Activated B cell treated with CpG ODN at 0.5 μM for 24 hours (primary cell): ENCODE data around the gene MAG. TPM values are rescaled to one million over a fixed set of nuclear protein-coding genes. Genes with fewer than 3 reads are reported as not detected.

Source experiments
- ATAC-seq: fragments of 200-7000 bp; cut with Tn5 transposase; one replicate; pipeline ENCODE4 v1.10.0; 2021; ENCODE audit warnings: low read depth, mild to moderate bottlenecking, moderate library complexity
- CTCF ChIA-PET: fragments of 350-600 bp; sonication (Branson Sonifier 250); formaldehyde crosslinking; loops from one replicate; lab custom pipeline; 2021; ENCODE audit warnings: antibody characterized with exemption; lab: Charles Lee
- POLR2A ChIA-PET: fragments of 350-600 bp; sonication (Branson Sonifier 250); formaldehyde crosslinking; loops from one replicate; lab custom pipeline; 2021; ENCODE audit warnings: antibody characterized with exemption; lab: Charles Lee
- DNase-seq: peaks from one replicate; pipeline ENCODE4 v3.0.0; 2022
- H3K27ac Mint-ChIP-seq: one replicate; pipeline ENCODE4 v1.8.0; 2020; ENCODE audit warnings: mixed read lengths
- H3K27me3 Mint-ChIP-seq: one replicate; pipeline ENCODE4 v1.8.0; 2021; ENCODE audit warnings: mixed read lengths
- H3K36me3 Mint-ChIP-seq: one replicate; pipeline ENCODE4 v1.8.0; 2021; ENCODE audit warnings: low read depth, mixed read lengths
- H3K4me1 Mint-ChIP-seq: one replicate; pipeline ENCODE4 v1.8.0; 2021; ENCODE audit warnings: mixed read lengths
- H3K4me3 Mint-ChIP-seq: one replicate; pipeline ENCODE4 v1.8.0; 2020; ENCODE audit warnings: mild to moderate bottlenecking, mixed read lengths
- H3K9me3 Mint-ChIP-seq: one replicate; pipeline ENCODE4 v1.8.0; 2020; ENCODE audit warnings: mixed read lengths
- intact Hi-C: fragments of 100-400 bp; cut with micrococcal nuclease; formaldehyde crosslinking; loops from one replicate; pipeline ENCODE4 v1.15.1; 2024
- total RNA-seq: library from RNA; stranded (reverse); gene quantifications from 2 replicates; pipeline ENCODE4 v1.2.3, GENCODE V29; 2022
- TF ChIP-seq, protein P1 (sequence below): fragments of 200-600 bp; IDR thresholded peaks from one replicate; pipeline ENCODE4 v1.8.0; 2022; ENCODE audit warnings: antibody characterized with exemption, mild to moderate bottlenecking

The MAG gene
- total RNA-seq, 1 donor from 2014 or later = 0.31 TPM

DNA sequence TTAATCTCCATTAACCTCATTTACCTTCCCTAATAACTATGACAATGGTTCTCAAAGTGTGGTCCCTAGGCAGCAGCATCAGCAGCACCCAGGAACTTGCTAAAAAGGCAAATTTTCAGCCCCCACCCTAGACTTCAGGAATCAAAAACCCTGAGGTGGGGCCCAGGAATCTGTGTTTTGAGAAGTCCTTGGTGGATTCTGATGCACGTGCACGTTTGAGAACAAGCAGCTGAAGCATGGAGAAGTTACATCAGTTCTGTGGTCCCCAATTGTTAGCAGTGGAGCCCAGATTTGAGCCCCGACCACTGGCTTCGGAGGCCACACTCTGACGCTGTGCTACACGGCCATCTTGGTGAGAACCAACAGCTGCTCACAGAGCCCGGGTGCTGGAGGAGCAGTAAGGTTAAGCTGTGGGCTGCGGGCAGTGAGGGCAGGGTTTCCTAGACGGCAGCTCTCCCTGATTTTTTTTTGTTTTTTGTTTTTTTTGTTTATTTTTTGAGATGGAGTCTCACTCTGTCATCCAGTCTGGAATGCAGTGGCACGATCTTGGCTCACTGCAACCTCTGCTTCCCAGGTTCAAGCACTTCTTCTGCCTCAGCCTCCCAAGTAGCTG is 23.0 kb downstream of the MAG start:
- no peaks in the 10 kb centered on the region for H3K27me3 Mint-ChIP-seq
- peak overlapping the region; percentile 50 for H3K27ac Mint-ChIP-seq
- TF ChIP-seq, protein P1, sequence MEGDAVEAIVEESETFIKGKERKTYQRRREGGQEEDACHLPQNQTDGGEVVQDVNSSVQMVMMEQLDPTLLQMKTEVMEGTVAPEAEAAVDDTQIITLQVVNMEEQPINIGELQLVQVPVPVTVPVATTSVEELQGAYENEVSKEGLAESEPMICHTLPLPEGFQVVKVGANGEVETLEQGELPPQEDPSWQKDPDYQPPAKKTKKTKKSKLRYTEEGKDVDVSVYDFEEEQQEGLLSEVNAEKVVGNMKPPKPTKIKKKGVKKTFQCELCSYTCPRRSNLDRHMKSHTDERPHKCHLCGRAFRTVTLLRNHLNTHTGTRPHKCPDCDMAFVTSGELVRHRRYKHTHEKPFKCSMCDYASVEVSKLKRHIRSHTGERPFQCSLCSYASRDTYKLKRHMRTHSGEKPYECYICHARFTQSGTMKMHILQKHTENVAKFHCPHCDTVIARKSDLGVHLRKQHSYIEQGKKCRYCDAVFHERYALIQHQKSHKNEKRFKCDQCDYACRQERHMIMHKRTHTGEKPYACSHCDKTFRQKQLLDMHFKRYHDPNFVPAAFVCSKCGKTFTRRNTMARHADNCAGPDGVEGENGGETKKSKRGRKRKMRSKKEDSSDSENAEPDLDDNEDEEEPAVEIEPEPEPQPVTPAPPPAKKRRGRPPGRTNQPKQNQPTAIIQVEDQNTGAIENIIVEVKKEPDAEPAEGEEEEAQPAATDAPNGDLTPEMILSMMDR = no peak
- intact Hi-C loops = no loop called here
- DNase-seq (no peak), ATAC-seq (no peak)
- no peaks in the 10 kb centered on the region for H3K9me3 Mint-ChIP-seq
- H3K4me1 Mint-ChIP-seq = peaks cover 73% of the 10 kb centered on the region
- no peak overlapping the region for H3K4me3 Mint-ChIP-seq
- CTCF ChIA-PET = interaction anchor here (0.7 to 1.2 kb wide), 5 partner anchors 8 to 180 kb away, joined by 3 to 4 read pairs (median 3); no protein-coding TSS in a partner anchor
- no peaks in the 10 kb centered on the region for H3K36me3 Mint-ChIP-seq
- POLR2A ChIA-PET = interaction anchor here (0.6 to 11.0 kb wide), 3 partner anchors 17 to 287 kb away, joined by 4 to 304 read pairs (median 124); partner anchors contain the start of genes CD22 and FFAR1

- ChIA-PET POLR2A (interaction anchor here (1.0 to 11.0 kb wide), 3 partner anchors 16 to 41 kb away, joined by 3 to 304 read pairs (median 124); partner anchors contain the start of genes CD22 and FFAR1), CTCF (interaction anchor here (0.7 to 1.8 kb wide), 5 partner anchors 9 to 179 kb away, joined by 3 to 4 read pairs (median 4); no protein-coding TSS in a partner anchor)
- intact Hi-C loops = no loop called here
- DNase-seq (no peak), ATAC-seq (no peak)
- Mint-ChIP-seq H3K4me1 (peaks cover 76% of the 10 kb centered on the region), H3K36me3 (no peaks in the 10 kb centered on the region), H3K4me3 (peak overlapping the region; percentile 2), H3K27me3 (no peaks in the 10 kb centered on the region), H3K27ac (no peak overlapping the region), H3K9me3 (no peaks in the 10 kb centered on the region)
- TF ChIP-seq, protein P1 = no peak
Measured at GRCh38 chr19:35315883-35316282, 23.9 kb downstream of the MAG start.

DNA sequence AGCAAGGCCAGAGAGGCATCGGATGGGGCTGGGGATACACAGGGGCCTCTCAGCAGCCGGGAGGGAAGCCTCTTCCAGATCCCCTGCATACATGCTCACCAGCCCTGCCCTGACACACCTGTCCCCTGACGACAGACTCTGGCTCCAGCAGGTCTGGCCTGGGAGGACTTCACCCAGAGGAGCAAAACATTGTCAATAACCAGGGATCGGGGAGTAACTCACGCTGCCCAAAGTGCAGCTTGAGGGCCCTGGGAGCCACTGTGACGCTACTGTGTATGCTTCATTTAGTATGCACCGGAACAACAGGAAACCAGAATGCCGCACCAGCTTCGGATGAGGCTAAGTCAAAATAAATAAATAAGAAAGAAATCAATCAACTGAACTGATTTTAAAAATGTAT is 24.6 kb downstream of the MAG start:
- no peak for DNase-seq
- Mint-ChIP-seq H3K27me3 (no peaks in the 10 kb centered on the region), H3K4me1 (peaks cover 82% of the 10 kb centered on the region), H3K4me3 (peak overlapping the region; percentile 51), H3K27ac (peak overlapping the region; percentile 96), H3K9me3 (no peaks in the 10 kb centered on the region), H3K36me3 (no peaks in the 10 kb centered on the region)
- ChIA-PET CTCF (interaction anchor here (1.2 to 1.8 kb wide), 2 partner anchors 17 to 179 kb away, joined by 3 to 4 read pairs; no protein-coding TSS in a partner anchor), POLR2A (interaction anchor here (0.9 to 11.0 kb wide), 6 partner anchors 10 to 146 kb away, joined by 3 to 304 read pairs (median 5); partner anchors contain the start of genes CD22 and FFAR1)
- intact Hi-C loops = no loop called here
- TF ChIP-seq, protein P1 = no peak
- ATAC-seq = peak; percentile 19

DNA sequence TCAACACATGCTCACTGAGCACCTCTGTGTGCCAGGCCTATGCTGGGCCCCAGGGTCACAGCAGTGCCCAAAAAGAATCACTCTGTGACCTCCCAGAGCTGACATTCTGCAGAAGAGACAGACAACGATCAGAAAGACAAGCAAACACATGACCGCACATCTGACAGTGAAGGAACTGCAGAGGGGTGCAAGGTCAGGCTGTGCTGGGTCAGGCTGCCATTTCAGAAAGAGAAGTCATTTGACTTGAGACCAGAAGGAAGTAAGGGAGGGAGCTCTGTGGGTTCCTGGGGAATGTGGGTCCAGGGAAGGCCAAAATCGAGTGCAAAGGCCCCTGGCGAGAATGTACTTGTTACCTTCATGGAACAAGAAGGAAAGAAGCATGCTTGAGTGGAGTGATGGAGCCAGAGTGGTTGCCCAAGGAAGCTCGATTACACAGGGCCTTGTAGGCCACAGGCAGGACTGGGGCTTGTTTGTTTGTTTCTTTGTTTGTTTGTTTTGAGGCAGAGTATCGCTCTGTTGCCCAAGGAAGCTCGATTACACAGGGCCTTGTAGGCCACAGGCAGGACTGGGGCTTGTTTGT is 25.6 kb downstream of the MAG start:
- Mint-ChIP-seq H3K4me1 (peaks cover 88% of the 10 kb centered on the region), H3K27me3 (no peaks in the 10 kb centered on the region), H3K36me3 (no peaks in the 10 kb centered on the region), H3K4me3 (no peak overlapping the region), H3K9me3 (peaks cover 2% of the 10 kb centered on the region), H3K27ac (peak overlapping the region; percentile 96)
- ATAC-seq (no peak), DNase-seq (no peak)
- intact Hi-C loops = no loop called here
- TF ChIP-seq, protein P1 = no peak
- POLR2A ChIA-PET = interaction anchor here (0.9 to 11.0 kb wide), 5 partner anchors 11 to 145 kb away, joined by 3 to 304 read pairs (median 26); partner anchors contain the start of genes CD22, FFAR1 and HAMP
- CTCF ChIA-PET = interaction anchor here (1.8 kb wide), 1 partner anchor 178 kb away, joined by 4 read pairs; no protein-coding TSS in a partner anchor
